HL-60/S4 treated with phorbol 12-myristate 13-acetate at 8.2 ng/mL for 4 days and 3 days (cell line): ENCODE data around the gene FSHR.

ENCODE experiments used
- in situ Hi-C: fragments of 300-500 bp; cut with MboI; formaldehyde crosslinking; loops from 2 replicates; pipeline ENCODE4 v1.15.0; 2022; ENCODE audit warnings: low sequenced_read_pairs

The FSHR gene

DNA sequence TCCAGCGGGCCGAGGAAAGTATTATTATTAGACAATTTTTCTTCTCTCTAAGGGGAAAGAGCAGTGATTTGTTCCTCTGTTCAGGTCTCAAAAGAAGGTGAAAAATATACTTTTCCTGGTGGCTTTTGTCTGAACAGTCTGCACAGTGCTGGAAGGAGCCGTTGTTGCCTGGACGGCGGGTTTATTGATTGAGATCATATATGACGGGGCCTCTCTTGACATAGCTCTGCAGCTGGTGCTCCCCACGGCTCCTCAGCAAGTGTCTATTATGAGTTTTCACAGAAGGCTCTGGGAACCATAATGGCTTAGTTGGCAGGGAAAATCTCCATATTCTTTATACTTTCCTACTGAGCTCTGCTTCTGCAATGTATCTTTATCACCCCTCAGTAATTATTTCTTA is 42.9 kb downstream of the FSHR start:
- in situ Hi-C loops, result no loop called here

DNA sequence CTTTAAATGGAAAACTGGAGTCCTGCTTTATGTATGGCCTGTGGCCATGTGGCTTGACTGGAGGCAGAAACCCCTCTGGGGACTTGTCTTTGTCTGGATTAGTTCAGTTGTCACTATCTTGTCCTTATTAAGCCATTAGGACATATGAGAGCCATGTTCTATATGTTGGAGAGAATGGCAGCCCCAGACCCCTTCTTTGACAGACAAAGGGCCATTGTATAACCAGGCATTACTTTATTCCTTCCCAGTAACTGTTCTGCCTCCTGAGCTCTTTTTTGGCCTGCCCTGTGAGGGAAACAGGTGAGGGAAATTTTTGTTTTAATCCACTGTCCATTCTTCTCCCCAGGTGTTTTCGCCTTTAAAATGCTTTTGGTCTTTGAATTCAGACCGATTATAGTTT is 43.3 kb downstream of the FSHR start:
- in situ Hi-C loops, result no loop called here

DNA sequence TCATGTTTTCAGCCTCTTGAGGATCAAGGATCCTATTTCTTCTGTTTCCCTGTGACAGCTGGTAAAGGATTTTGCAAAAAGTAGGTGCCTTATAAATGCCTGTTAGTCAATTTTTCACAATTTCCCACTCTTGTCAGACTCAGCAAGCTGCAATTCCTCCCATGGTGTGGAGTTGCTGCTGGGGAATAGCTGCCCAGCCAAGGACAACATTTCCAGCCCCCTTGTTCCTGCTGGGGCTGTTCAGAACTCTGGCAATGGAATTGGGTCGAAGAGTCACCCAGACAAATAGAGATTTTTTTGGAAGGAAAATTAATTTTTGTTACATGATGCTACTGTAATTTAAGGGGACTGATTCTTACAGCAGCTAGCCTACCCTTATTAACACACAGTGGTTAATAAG is 43.7 kb downstream of the FSHR start:
- in situ Hi-C loops, result no loop called here

DNA sequence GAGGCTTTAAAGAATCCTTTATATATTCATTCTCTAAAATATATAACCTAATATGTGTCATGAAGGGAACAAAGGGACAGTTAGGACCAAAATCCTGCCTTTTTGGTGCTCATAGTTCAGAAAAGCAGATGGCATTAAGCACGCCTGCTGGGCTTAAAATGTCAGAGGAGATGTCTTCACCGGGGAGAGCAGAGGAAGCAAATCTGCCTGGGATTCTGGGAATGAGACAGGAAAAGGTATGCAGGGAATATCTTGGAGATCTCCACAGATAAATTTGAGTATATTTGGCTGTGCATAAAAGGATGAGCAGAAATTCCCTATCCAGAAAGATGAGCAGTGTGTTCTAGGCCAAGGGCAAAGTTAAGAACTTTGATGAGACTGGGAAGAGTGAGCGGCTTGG is 45.5 kb downstream of the FSHR start:
- in situ Hi-C loops, result no loop called here

DNA sequence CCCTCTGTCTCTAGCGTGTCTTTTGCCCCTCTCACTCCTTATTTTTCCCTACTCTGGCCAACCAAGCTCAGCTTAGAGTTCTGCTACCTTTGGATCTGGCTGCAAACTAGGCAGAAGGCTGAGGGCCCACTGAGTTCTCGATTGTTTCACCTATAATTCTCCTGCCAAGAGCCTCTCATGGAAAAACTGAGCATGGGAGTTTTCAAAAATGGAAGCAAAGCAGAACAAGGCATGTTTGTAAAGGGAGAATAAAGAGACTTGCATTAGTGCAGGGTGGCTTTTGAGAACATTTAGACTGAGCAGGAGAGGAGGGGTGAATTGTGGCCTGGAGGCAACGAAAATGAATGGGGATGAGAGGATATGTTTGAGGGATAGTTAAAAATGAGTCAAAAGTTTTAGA is 45.9 kb downstream of the FSHR start:
- in situ Hi-C loops, result no loop called here

DNA sequence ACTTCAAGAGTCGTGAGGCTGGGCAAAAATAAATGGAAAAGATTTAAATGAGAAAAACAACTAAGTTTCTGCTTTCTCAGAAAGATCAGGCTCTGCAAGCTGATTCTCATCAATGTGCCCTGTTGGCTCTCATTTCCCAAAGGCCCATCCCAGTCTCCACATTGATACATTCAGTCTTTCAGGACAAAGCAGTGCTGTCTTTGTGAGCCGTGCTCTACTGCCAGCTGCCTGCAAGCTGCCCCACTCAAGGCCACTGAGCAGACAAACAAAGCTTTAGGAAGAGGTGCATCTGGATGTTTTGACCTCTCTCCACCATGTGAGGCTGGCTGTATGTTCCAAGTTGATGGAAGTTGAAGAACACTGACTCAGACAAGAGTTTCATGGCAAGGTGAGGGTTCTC is 48.8 kb downstream of the FSHR start:
- in situ Hi-C loops, result no loop called here

DNA sequence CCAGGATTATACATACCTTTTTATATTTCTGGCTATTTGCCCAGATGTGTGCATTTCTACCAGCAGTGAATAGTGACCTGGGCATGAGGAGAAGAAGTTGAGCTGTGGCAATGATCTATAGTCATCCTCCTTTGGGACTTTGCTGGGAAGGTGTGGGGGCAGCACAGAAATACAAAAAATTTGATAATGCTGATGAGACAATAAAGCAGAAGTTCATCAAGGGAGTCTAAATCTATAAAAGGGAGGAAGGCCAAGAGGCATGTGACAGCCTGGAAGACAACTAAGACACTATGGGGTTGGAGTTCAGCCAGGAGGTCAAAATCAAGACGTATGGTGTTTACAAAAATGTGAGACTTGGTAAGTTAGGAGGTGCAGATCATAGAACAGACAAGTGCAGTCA is 52.2 kb downstream of the FSHR start:
- in situ Hi-C loops, result no loop called here

DNA sequence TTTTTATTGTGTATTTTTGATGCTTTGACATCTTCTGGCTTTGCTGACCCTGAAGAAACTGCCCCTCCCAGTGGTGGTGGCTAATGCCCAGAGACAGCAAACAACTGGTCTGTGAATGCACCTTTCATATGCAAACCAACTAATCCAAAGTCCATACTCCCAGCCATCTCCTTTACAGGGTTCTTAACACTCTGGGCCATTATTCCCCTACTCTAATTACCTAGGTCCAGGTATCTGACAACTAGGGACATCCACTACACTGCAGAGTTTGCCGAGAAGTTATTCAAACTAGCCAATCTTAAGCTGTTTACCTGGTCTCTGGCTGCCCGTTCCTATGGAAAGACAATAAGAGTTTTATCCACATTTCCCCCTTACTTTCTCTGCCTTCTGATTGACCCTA is 73.6 kb downstream of the FSHR start:
- in situ Hi-C loops, result no loop called here

DNA sequence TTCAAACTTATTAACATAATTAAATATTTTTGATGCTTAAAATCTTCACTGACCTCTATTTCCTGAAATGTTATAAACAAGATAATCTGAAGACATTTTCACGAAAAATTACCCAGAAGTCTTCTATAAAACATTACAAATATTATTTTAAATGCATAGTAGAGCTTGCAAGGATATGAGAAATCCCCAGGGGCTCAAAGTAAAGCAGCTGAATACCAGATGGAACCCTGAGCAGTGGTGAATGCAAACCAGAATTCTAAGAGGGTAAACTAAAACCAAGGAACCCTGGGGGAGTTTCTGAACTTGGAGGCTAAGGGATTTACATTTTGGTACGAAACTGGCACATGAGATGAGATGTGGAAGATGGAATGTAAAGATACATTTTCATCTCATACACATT is 83.6 kb downstream of the FSHR start:
- in situ Hi-C loops, result no loop called here

DNA sequence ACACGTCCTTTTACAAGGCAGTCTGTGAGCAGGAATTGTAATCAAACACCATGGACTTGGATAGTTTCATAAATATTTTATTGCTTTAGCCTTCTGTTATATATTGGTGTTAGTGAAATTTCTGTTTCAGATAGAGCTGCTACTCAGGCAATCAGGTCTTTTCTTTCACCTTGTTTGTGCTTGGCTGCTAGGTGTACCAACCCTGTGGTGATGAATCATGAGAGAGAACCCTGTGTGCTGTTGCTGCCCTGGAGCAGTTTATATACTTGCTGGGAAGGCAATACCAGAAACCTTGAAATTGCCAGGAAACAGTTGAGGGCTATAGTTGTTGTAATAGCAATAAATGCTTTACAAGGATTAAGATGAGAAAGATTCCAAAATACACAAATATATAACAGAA is 84.5 kb downstream of the FSHR start:
- in situ Hi-C loops, result no loop called here

DNA sequence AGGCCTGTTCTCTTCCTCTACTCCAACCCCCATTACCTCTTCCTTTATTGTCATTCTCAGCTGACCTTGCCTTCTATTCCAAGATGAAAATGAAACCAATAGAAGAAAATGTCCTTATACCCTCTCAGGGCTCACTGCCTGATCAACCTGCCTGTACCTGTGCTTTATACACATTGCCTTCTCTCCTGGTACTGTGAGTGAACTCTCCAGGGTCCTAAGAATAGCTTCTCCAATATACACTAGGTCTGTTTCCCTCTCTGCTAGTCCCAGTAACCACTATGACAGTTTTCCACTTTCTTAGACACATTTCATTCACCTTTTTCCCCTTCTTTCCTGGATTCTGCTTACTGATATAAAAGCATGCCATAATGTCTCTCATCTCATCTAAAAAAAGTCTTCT is 85.7 kb downstream of the FSHR start:
- in situ Hi-C loops, result no loop called here

DNA sequence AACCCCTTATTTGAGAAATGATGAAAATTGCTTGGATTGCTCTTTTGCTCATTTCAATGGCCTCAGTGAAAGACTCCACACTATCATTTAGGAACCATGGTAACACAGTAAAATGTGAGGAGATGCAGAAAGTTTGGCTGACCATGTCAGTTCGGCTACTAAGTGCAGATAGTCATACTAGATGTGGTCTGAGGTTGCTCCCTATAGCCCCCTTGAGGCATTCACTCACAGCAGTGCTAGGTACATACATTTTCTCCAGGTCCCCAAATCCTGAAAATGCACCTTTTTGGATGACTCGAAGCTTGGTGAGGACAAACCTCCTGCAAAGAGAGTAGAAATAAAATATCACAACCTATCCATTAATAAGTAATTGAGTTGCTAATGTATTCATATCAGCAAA is 86.3 kb downstream of the FSHR start:
- in situ Hi-C loops, result no loop called here

DNA sequence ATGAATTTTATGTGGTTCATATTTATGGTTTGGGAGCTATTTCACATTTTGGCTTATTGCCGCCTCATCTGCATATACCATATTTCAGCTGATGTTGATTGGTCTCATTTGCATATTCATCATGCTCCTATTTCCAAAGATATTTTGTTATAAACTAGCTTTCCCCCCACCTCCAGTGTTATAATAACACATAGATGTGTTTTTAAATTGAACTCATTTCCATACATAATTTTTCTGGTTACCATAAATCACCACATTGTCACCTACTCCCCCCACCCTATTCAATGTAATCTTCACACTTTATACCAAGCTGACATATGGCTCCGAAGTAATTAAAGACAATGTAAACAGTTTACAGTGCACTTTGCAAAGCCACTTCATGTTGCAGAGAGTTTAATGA is 101.2 kb downstream of the FSHR start:
- in situ Hi-C loops, result no loop called here

DNA sequence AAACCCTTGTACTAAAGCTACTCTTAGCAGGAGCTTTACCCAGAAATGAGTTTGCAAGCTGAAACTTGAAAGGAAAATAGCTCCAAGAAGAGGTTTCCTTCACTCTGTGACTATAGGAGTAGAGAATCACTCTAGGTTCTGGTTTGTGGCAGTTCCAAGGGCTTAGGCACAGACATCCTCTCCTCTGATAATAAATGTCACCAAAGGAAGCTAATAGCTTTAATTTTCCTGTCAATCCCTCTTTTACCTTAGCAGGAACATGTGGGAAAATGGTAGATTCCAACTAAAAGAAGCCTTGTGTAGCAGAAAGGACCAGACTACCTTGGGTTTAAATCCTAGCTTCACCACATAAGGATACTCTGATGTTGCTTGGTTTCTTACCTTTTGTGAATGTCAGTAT is 104.0 kb downstream of the FSHR start:
- in situ Hi-C loops, result no loop called here

DNA sequence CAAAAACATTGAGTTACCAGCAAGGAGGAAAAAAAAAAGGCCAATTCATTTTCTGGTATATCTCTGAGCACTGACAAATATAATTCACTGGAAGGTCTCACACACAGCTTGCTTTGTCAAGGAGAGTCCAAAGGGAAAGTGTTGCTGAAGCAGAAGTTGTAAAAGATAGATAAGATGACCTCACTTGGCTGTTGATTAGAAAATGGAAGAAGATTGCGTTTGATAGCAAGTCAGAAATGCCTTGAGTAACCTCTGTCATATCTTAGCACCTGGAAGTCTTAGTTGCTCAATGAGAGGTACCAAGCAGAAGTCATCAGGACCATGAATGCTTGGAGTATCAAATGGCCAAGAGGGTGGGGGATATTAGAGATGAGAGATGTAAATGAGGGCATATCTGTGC is 105.2 kb downstream of the FSHR start:
- in situ Hi-C loops, result no loop called here

DNA sequence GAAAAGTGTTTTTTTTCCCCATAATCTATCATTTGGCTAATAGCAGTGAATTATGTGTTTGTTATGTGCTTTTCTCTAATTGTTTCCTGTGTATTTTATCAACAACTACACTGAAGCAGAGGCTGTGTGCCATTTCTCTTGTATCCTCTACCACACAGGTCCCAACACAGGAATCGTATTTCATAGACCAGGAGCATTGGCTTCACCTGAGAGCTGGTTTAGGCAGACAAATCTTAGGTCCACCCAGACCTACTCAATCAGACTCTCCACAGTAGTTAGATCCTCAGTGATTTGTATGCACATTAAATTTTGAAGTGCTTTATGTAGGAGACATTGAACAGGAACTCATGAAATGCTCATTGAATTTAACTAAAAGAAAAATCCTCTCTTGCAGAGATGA is 109.2 kb downstream of the FSHR start:
- in situ Hi-C loops, result no loop called here

DNA sequence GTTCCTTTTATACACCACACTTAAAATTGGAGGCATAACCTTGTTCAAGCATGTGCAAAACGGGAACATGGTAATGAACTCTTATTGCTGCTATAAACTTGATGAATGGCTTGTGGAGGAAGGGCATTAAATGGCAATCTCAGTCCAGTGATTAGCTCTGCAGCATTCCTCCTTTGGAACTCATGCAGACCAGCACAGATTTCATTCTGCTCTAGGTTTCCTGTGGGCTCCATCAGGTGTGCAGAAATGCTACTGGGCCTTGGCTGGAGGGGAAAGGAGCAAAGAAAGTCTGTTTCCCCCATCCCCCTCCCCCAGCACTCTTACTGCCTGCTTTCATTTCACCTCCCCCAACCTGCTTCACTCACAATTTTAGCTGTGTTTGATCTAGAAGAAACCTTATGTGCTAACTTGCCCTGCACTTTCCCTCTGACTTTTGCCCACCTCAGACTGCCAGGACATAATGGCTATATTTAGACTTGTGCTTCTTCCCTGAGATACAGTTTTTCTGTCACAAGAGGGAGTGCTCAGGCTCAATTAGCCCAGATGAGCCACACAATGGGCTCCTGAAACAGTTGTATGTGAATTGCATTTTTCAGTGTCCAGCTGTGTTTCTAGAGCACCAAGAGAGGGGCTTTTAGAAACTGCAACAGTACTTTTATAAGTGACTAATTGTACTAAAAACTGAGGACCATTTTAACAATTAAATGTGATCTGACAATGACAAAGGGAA is 109.8 kb downstream of the FSHR start:
- in situ Hi-C loops, result no loop called here

DNA sequence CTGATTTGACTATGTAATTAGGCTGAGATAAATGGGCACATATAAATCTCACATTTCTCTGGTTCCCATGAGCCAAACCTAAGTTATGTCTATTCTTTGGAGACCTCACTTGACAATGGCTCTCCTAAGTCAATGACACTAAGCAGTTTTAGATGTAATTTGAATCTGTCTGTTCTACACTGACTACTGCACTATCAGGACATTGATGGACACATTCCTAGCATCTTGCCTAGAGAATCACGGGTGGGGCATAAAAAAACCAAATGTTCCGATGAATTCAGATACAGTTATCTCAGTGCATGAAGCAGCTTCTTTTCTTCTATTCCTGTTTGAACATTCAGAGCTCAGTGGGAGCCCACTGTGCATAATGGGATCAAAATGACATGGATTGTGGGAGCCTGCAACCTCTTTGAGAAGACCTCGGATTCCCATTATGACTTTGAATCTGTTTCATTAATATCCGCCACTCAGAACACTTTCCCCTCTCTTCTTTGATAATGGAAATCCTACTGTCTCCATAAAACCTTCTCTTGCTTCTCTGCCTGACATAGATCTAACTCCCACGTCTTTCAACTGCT is 110.8 kb downstream of the FSHR start:
- in situ Hi-C loops, result no loop called here

DNA sequence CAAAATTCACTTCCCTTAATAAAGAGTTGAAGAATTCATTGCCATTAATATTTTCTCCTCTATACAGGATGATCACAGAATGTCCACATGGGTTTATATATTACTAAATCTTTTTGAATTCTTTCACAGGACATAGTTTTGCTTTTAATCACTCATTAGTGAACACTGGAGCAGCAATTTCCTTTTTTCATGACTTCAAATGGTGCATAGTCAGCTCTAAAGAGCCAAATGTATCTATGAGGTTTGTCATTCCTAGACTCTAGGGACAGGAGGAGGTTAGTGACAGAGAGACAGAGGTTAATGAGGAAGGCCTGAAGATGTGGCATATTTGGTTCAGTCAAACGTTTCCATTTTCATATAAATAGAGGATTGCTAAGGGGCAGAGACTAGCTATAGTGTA is 111.8 kb downstream of the FSHR start:
- in situ Hi-C loops, result no loop called here

DNA sequence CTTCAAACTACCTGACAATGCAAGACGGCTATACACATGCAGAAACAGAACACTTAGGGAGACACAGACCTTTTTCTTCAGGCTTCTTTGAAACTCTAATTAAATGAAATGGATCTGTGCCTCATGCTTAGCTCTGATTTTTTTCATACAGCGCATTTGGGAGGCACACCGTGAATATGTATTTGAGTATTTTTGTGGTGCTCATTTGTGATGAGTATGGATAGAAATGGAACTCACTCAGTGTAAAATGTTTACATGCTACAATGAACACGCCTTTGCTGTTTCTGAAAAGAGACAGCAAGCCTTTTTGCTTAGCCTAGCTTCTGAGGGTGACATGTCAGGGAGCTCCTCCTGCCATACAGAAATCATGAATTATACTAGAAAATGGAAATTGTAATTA is 113.3 kb downstream of the FSHR start:
- in situ Hi-C loops, result no loop called here

DNA sequence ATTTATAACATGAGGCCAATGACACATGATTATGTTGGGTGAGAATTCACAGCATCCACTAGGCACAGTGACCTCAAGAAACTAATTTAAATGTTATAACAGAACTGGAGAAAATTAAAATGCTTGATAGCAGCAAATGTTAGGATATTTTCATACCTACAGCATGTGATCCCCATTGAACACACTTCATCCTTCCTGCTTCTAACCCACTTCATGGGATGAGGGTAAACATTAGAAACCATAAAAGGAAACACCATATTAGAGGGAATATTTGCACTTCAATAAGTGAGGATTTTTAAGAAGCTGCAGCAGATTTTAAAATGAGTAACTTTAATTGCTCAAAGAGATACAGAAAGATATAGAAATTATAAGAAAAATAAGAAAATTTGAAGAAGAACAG is 117.1 kb downstream of the FSHR start:
- in situ Hi-C loops, result no loop called here

DNA sequence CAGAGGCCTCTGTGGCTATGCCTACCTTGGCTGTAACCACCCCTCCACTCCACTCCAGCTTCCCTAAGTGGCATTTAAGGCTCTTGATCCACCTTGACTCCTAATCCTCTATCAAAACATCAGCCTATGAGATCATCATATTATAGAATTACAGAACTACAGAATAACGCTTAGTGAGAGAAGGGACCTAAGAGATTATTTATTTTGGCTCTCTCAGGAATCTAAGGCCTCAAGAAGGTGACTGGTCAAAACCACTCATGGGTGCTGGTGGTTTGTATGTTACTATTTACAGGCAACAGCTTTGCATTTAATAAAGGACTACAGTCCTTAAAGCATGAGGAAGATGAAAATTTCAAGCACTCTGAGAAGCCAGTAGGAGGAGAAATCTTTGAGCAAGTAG is 118.8 kb downstream of the FSHR start:
- in situ Hi-C loops, result no loop called here
